Measurements from ENCODE around the gene SCARF2.
"Not testable (repeated sequence)": the region's sequence is repeated elsewhere in the genome, so short reads cannot be mapped to it uniquely, and the experiment has no call there.

The SCARF2 gene, protein sequence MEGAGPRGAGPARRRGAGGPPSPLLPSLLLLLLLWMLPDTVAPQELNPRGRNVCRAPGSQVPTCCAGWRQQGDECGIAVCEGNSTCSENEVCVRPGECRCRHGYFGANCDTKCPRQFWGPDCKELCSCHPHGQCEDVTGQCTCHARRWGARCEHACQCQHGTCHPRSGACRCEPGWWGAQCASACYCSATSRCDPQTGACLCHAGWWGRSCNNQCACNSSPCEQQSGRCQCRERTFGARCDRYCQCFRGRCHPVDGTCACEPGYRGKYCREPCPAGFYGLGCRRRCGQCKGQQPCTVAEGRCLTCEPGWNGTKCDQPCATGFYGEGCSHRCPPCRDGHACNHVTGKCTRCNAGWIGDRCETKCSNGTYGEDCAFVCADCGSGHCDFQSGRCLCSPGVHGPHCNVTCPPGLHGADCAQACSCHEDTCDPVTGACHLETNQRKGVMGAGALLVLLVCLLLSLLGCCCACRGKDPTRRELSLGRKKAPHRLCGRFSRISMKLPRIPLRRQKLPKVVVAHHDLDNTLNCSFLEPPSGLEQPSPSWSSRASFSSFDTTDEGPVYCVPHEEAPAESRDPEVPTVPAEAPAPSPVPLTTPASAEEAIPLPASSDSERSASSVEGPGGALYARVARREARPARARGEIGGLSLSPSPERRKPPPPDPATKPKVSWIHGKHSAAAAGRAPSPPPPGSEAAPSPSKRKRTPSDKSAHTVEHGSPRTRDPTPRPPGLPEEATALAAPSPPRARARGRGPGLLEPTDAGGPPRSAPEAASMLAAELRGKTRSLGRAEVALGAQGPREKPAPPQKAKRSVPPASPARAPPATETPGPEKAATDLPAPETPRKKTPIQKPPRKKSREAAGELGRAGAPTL

DNA sequence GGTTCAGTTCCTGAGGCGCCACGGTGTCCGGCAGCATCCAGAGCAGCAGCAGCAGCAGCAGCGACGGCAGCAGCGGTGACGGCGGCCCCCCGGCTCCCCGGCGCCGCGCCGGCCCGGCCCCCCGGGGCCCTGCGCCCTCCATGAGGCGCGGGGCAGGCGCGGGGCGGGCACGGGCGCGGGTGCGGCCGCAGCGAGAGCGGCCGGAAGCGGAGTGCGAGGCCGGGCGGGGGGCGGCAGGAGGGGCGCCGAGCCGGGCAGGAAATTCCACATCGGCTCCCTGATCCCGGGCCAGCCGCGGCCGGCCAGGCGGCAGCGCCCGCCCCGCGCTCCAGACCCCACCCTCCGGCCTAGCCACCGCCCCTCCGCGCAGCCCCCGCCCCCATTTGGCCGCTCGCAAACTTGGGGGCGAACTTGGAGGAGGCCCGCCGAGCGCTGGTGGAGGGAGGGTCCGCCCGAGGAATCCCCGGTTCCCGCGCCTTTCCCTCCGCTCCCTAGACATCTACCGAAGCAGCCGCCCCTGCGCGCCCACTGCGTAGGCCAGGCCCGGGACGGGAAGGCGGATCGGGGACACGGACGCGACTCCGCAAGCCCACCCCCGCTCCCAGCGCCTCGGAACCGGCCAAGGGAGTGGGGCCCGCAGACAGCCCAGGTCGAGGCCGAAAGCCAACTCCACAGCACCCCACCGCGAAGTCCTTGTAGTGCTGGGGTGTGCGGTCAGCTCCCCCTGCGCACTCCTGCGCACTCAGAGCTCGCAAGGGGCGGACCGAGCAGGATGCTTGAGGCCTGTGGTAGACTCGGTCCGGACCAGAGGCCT is at the start of gene SCARF2:
TSS of gene SCARF2 (minus strand) at position 213 of the 814 bp plus-strand sequence. CDS start at position 142, 71 bp downstream.
- no peak for DNase-seq

DNA sequence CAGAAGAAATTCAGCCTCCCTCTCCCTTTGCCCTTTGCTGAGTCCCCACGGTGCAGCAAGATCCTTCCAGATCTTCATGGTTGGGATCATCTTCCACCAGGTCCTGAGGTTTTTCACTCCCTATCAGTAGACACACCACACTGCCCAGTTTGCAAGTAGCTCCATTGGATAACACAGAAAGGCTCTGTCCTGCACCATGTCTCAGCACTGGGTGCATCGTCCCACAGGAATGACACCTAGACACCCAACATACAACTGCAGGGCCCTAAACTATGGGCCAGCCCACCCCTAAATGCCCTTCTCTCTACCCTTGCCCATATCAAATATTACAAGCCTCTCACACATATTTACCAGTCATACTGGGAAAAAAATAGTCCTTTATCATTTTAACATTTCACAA is 48.6 kb upstream of the SCARF2 start:
- DNase-seq: no peak

DNA sequence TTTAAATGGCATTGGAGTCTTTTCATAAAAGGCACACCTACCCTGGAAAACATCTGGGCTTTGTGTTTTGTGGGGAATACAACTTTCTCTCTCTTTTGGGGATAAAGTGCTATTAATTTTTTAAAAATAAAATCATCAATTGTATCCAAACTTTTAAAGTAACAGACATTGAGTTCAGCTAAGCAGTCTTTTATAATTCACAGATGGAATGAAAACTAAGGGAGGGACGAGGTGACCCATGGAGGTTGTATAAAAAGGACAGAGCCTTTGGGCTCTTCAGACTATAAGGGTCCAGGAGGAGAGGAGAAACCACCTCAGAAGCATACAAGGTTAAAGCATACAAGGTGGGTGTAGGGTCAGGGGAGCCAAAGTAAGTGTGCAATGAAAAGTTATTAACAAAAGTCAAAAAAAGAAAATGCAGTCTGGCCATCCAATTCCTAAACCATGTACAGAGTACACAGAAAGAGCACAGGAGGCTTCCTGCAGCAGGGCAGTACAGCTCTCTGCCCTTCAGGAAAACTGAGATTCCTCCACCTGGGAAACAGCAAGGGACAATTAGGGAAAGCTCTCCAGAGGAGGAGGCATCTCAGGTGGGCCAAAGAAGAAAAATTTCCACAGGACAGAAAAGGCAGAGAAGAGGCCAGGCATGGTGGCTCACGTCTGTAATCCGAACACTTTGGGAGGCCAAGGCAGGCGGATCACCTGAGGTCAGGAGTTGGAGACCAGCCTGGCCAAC is 47.5 kb upstream of the SCARF2 start:
- no peak for DNase-seq

DNA sequence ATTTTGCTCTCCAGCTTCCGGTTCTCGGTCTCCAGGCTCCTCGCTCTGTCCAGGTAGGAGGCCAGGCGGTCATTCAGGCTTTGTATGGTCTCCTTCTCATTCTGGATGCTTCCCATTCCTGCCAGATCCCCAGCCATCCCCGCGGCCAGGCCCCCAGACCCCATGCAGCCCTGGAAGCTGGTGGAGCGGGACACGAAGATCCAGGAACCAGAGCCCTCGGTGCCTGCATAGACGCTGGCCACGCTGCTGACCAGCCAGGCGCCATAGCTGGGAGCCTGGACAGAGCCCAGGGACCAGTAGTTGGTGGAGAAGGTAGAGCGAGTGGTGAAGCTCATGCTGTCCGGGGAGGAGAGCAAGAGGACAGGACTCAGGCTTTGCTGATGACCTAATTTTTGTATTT is 46.1 kb upstream of the SCARF2 start:
- DNase-seq: no peak

DNA sequence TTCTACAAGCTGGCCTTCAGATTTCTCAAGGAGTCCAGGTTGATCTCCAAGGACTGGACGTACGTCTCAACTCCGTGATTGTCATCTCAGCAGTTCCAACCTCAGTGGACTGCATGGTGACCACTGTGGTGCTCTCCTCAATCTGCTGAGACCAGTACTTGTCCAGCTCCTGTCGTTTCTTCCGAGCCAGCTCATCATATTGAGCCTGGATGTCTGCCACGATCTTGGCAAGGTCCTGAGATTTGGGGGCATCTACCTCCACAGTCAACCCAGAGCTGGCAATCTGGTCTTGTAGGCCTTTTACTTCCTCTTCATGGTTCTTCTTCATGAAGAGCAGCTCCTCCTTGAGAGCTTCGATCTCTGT is 45.5 kb upstream of the SCARF2 start:
- not testable (repeated sequence) for DNase-seq

DNA sequence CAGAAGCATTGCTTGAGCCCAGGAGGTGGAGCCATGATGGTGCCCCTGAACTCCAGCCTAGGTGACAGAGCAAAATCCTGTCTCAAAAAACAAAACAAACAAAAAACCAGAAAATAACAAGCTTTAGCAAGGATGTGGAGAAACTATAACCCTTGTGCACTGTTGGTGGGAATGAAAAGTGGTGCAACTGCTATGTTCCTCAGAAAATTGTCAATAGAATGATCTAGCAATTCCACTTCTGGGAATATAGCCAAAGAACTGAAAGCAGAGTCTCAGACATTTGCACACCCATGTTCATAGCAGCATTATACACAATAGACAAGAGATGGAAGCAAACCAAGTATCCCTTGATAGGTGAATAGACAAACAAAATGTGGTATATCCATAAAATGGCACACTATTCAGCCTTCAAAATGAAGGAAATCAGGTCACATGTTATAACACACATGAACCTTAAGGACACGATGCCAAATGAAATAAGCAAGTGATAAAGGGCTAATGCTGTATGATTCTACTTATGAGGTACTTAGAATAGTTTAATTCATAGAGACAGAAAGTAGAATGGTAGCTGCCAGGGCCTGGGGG is 42.1 kb upstream of the SCARF2 start:
- DNase-seq: no peak

DNA sequence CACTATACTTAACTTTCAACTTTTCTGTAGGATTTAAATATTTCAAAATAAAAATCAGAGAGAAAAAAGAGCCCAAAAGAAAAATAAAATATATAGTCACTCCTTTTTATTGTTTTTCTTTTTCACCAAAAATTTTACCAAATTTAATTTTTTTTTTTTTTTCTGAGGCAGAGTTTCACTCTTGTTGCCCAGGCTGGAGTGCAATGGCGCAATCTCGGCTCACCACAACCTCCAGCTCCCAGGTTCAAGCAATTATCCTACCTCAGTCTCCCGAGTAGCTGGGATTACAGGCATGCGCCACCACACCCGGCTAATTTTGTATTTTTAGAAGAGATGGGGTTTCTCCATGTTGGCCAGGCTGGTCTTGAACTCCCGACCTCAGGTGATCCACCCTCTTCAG is 40.4 kb upstream of the SCARF2 start:
- not testable (repeated sequence) for DNase-seq

DNA sequence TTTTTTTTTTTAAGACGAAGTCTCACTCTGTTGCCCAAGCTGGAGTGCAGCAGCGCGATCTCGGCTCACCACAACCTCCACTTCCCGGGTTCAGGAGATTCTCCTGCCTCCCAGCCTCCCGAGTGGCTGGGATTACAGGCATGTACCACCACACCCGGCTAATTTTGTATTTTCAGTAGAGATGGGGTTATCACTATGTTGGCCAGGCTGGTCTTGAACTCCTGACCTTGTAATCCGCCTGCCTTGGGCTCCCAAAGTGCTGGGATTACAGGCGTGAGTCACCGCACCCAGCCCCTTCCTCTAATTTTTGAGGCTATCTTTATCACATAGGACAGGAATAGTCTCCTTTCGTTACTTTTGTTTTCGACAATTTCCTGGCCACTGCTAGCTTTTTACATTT is 37.9 kb upstream of the SCARF2 start:
- not testable (repeated sequence) for DNase-seq

DNA sequence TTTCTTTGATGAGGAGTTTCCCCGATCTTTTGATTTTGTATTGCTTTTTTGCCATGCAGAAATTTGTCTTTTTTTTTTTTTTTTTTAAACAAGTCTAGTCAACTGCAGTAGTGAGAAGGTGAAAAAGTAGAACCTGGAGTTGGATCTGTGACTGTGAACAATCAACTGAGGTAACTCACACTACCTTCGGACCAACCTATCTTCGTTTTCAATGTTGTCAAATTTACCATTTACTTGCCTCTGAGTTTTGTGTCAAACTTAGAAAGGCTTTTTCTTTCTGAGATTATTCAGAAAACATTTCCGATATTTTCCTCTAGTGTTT is 37.5 kb upstream of the SCARF2 start:
- no peak for DNase-seq

DNA sequence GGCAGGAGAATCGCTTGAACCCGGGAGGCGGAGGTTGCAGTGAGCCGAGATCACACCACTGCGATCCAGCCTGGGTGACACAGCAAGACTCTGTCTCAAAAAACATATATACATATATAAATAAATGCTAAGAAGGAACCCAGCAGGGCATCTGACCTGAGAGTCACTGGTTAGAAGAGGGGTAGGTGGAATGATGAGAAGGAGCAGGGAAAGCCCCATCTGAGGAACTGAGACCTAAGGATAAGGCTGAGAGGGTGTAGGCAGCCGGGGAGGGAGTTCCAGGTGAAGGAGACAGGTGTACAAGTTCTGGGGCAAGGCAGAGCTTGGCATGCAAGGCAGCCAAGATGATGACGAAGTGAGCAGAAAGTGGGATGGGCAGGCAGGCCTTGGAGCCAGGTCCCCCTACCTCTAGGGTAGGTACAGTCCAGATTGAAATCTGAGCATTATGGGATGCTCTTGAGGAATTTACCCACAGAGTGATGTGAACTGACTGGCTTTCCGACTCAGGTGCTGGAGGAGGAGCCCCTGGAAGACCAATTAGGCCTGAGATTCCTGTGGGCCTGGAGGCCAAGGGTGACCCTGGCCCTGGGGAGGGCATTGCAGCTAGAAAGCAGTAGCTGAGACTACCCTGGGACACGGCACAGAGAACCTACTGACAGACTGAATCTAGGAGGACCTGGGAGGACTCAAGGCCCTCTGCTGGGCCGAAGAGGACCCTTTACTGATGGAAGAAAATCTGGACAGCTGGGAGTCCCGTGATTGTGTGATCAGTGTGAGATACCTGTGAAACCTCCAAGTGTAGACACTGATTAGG is 35.2 kb upstream of the SCARF2 start:
- no peak for DNase-seq

DNA sequence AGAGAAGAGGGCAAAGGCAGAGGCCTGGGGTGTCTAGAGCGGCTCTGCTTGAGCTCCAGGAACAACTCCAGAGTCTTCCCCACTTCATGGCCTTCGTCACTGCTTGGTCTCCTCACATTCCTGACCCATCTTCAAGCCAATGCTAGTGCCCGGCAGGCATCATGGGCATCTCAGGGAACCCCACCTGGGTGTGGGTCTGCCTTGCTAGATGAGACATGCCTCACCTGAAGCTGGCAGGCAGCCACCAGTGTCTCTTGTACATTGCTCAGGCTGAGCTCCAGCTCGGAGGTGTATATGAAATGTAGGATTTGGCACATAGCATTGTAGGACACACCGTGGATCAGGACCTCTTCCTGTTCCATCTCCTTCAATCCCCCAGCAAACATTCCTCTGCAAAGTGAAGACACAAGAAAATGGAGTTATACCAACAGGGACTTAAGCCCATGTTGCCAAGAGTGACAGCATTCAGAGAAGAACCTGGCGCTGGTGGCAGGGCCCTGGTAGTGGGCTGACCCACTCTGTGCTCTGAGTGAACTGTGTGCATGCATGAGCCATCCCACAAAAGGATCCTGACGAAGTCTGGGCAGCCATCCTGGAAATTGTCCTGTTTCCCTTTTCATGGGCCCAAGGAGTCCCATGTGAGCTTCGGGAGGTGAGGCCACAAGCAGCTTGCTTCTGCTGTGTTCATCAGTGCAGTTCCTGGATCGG is 33.7 kb upstream of the SCARF2 start:
- no peak for DNase-seq

DNA sequence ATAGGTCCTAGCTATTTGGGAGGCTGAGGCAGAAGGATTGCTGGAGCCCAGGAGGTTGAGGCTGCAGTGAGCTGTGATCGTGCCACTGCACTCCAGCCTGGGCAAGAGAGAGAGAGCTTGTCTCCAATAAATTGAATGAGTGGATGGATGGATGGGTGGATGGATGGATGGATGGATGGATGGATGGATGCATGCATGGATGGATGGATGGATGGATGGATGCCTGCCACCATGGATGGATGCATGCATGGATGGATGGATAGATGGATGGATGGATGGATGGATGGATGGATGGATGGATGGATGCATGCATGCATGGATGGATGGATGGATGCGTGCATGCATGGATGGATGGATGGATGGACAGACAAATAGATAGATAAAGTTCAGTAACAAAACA is 32.9 kb upstream of the SCARF2 start:
- not testable (repeated sequence) for DNase-seq

DNA sequence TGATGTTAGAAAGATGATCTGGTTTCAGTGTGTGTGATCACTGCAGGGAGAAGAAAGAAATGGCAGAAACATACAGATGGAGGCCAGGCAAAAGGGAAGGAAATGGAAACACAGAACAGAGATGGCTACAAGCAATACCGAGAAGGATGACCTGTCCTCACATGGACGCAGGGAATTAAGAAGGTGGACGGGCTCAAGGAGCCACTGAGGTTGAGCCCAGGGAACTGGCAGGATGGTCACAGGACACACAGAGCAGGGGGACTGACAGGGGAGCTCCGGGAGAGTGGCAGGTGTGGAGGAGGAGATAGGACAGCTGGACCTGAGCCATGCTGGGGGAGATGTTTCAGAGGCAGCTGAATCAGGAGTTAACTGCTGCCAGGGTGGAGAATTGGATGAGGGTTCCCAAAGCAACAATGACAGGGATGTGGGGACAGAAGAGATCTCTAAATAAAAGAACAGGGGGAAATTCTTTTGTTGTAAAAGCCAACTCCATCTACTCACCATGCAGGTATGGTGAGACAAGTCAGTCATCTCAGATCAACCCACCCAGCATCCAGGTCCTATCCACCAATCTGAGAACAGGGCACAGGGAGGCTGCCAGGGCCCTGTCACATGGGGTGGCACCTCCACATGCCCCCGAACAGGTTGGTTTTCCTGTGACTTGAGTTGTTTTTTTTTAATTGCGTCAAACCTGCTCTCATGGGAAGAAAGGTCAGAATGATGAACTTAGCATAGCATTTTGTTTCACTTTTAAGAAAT is 31.7 kb upstream of the SCARF2 start:
- no peak for DNase-seq

DNA sequence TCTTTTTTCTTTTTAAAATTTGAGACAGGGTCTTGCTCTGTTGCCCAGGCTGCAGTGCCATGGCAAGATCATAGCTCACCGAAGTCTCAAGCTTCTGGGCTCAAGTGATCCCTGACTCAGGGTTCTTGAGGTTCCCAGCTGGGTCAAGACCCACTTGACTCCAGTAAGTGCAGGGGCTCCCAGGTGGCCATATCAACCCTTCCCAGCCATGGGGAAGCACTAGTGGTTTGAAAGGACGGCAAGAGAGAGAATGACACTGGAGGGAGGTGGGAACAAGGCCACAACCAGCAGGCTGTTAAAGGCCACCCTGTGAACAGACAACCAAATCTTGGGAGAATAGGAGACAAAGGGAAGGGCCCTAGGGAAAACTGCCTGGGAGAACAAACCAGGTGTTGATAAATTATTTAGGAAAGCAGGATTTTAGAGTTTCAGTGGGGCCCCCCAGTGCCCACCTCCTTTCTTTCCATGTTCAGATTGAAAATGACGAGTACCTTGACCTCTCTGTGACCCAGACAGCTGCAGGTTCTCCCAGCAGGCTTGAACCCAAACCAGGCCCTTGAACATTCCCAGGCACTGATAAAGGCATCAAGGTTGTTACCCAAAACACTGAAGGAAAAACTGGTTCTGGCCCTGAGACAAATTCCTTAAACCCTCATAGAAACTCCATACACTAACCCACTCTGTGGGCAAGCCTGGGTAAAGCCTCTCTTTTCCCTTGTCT is 29.2 kb upstream of the SCARF2 start:
- no peak for DNase-seq

DNA sequence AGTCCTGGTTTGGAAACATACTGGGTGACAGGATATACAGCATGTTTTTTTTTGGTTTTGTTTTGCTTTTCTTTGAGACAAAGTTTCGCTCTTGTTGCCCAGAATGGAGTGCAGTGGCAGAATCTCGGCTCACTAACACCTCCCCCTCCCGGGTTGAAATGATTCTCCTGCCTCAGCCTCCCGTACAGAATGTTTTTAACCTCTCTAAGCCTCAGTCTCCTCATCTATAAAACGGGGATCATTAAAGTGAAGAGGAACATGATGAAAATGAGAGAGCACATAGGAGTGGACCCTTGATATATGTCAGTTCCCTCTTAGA is 28.1 kb upstream of the SCARF2 start:
- no peak for DNase-seq

DNA sequence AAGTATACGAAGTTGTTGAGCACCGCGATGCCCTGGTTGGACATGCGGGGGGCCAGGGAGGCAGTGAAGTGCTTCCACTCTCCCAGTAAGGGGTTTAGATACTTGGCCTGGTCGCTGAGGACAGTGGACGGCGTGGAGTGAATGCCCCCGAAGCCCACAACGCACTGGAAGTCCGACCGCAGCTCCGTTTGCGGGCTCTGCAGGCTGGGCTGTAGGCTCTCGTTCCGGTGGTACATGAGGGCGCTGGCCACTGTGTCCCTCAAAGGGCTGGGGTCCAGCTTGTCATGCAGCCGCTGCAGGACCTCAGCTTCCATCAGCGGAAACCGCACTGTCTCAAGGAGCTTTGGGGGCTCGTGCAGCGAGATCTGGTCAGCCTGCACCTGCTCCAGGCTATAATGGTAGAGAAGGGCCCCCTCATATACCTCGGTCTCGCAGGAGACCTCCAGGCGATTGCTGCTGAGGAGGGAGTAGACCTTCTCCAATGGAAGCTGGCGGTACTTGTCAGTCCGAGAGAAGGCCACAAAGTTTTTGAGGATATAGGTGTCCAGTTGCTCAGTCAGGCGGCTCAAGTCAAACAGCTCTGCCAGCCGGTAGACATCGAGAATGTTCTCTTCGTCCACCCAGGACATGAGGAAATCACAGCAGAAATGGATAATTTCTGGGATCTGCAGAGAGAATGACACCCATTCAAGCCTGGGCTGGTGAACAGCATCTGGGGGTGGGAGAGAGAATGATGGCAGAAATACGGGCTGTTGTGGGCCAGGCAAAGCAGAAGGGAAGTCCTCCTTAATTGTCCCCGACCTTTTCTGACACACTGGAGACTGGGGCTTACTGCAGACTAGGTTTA is 27.5 kb upstream of the SCARF2 start:
- DNase-seq: no peak

DNA sequence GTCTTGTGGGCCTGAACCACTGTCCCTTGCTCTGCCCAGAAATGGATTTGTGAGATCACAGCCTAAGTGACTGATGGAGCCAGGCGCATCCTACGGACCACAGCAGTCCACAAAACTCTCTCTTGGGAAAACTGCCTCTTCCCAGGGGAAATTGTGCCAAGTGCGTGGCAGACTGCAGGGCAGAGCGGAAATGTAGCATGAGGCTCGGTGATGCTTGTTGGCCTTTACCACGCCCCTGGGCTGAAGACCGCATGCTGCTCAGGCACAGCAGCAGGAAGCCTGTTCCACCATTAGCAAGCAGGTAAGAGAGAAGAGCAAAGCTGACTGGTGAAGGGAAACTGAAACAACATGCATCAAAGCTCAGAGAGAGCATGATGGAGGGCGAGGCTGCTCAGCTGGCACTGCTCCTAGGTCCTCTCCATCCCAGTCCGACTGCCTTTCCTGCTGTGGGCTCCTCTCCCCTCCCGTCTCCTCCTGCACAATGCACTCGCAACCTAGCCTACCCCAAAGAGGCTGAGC is 26.5 kb upstream of the SCARF2 start:
- peak; percentile 54 for DNase-seq

Measured in activated CD4-positive, CD25-positive, alpha-beta regulatory T cell treated with anti-CD3 and anti-CD28 coated beads, Interleukin-2, amount 50 U/mL, for 72 hours (primary cell).